H9 (cell line): Measurements from ENCODE around the gene OXCT2. TPM values are rescaled to one million over a fixed set of nuclear protein-coding genes. Genes with fewer than 3 reads are reported as not detected.

Experiments used
- DNase-seq: peaks from one replicate; pipeline ENCODE4 v3.0.0-alpha.2; 2017
- H2AFZ ChIP-seq: one replicate; pipeline ENCODE4 v1.6.1; 2013; ENCODE audit warnings: mild to moderate bottlenecking, low read length, control low read depth, moderate library complexity
- H2AK5ac ChIP-seq: 2 replicates; pipeline ENCODE4 v1.6.1; 2013; ENCODE audit warnings: low read length, control low read depth, mixed read lengths; ENCODE audit not compliant: insufficient read length
- H2BK120ac ChIP-seq: one replicate; pipeline ENCODE4 v1.6.1; 2013; ENCODE audit warnings: low read depth, mild to moderate bottlenecking, low read length, control low read depth, inconsistent platforms; ENCODE audit not compliant: poor library complexity, severe bottlenecking
- H2BK12ac ChIP-seq: 2 replicates; pipeline ENCODE4 v1.6.1; 2013; ENCODE audit warnings: low read length, control low read depth, mixed read lengths, low read depth; ENCODE audit not compliant: insufficient read length
- H2BK15ac ChIP-seq: 2 replicates; pipeline ENCODE4 v1.6.1; 2013; ENCODE audit warnings: low read depth, low read length, control low read depth
- H2BK20ac ChIP-seq: one replicate; pipeline ENCODE4 v1.6.1; 2013; ENCODE audit warnings: low read depth, mild to moderate bottlenecking, low read length, control low read depth, inconsistent platforms; ENCODE audit not compliant: poor library complexity, severe bottlenecking
- H2BK5ac ChIP-seq: 2 replicates; pipeline ENCODE4 v1.6.1; 2013; ENCODE audit warnings: low read length, control low read depth, mixed read lengths; ENCODE audit not compliant: insufficient read length
- H3K14ac ChIP-seq: 2 replicates; pipeline ENCODE4 v1.6.1; 2013; ENCODE audit warnings: low read length, control low read depth; ENCODE audit not compliant: insufficient read depth
- H3K18ac ChIP-seq: 2 replicates; pipeline ENCODE4 v1.6.1; 2013; ENCODE audit warnings: low read depth, mild to moderate bottlenecking, mixed read lengths, low read length, control low read depth; ENCODE audit not compliant: insufficient read length
- H3K23ac ChIP-seq: 2 replicates; pipeline ENCODE4 v1.6.1; 2013; ENCODE audit warnings: low read length, control low read depth, mixed read lengths, low read depth; ENCODE audit not compliant: insufficient read length
- H3K23me2 ChIP-seq: 2 replicates; pipeline ENCODE4 v1.6.1; 2013; ENCODE audit warnings: low read depth, mild to moderate bottlenecking, mixed read lengths, low read length, control low read depth; ENCODE audit not compliant: insufficient read length, poor library complexity, severe bottlenecking
- H3K27ac ChIP-seq: 2 replicates; pipeline ENCODE4 v1.5.1; 2013; ENCODE audit warnings: low read length, control low read depth, mixed read lengths, low read depth; ENCODE audit not compliant: insufficient read length
- H3K27me3 ChIP-seq: 2 replicates; pipeline ENCODE4 v1.6.1; 2013; ENCODE audit warnings: low read length, control low read depth, inconsistent platforms; ENCODE audit not compliant: insufficient read depth
- H3K4ac ChIP-seq: 2 replicates; pipeline ENCODE4 v1.6.1; 2013; ENCODE audit warnings: low read depth, mild to moderate bottlenecking, control low read depth, inconsistent platforms, low read length, moderate library complexity
- H3K4me1 ChIP-seq: 2 replicates; pipeline ENCODE4 v1.6.1; 2013; ENCODE audit warnings: low read length, control low read depth, inconsistent platforms; ENCODE audit not compliant: insufficient read depth
- H3K4me2 ChIP-seq: 2 replicates; pipeline ENCODE4 v1.6.1; 2013; ENCODE audit warnings: low read length, control low read depth, mixed read lengths; ENCODE audit not compliant: insufficient read length, insufficient read depth
- H3K56ac ChIP-seq: 2 replicates; pipeline ENCODE4 v1.6.1; 2013; ENCODE audit warnings: low read depth, mild to moderate bottlenecking, mixed read lengths, low read length, control low read depth; ENCODE audit not compliant: insufficient read length
- H3K79me1 ChIP-seq: 2 replicates; pipeline ENCODE4 v1.6.1; 2013; ENCODE audit warnings: low read depth, mild to moderate bottlenecking, moderate library complexity, low read length, control low read depth, inconsistent platforms; ENCODE audit not compliant: insufficient read depth, poor library complexity, severe bottlenecking
- H3K79me2 ChIP-seq: 2 replicates; pipeline ENCODE4 v1.6.1; 2013; ENCODE audit warnings: low read length, control low read depth, inconsistent platforms; ENCODE audit not compliant: insufficient read depth
- H3K9ac ChIP-seq: 2 replicates; pipeline ENCODE4 v1.6.1; 2013; ENCODE audit warnings: low read length, control low read depth, mixed read lengths; ENCODE audit not compliant: insufficient read length; ENCODE audit errors: extremely low read depth
- H3K9me3 ChIP-seq: one replicate; pipeline ENCODE4 v1.6.1; 2013; ENCODE audit warnings: low read depth, low read length, inconsistent platforms; ENCODE audit not compliant: control insufficient read depth
- H3T11ph ChIP-seq: one replicate; pipeline ENCODE4 v1.6.1; 2013; ENCODE audit warnings: mild to moderate bottlenecking, low read length, control low read depth, inconsistent platforms
- H4K20me1 ChIP-seq: one replicate; pipeline ENCODE4 v1.6.1; 2013; ENCODE audit not compliant: control insufficient read depth, insufficient read length, insufficient read depth
- H4K5ac ChIP-seq: 2 replicates; pipeline ENCODE4 v1.6.1; 2013; ENCODE audit warnings: low read depth, mild to moderate bottlenecking, mixed read lengths, low read length, control low read depth; ENCODE audit not compliant: insufficient read length
- H4K8ac ChIP-seq: replicated peaks from 2 replicates; pipeline ENCODE4 v1.6.1; 2013; ENCODE audit warnings: low read length, control low read depth, mixed read lengths, low read depth; ENCODE audit not compliant: insufficient read length
- H4K91ac ChIP-seq: 2 replicates; pipeline ENCODE4 v1.6.1; 2013; ENCODE audit warnings: low read depth, mild to moderate bottlenecking, moderate library complexity, mixed read lengths, low read length, control low read depth; ENCODE audit not compliant: insufficient read length
- H3K27ac Mint-ChIP-seq, 3 experiments: 2 replicates in 2 of 3; 3 replicates in 1 of 3; pipeline ENCODE4 v1.8.0; 2020 to 2021; ENCODE audit warnings: mixed read lengths in 3 of 3, mild to moderate bottlenecking in 1 of 3, moderate library complexity in 1 of 3
- H3K27me3 Mint-ChIP-seq: 2 replicates; pipeline ENCODE4 v1.8.0; 2021; ENCODE audit warnings: low read depth, mild to moderate bottlenecking, moderate library complexity, mixed read lengths
- H3K36me3 Mint-ChIP-seq, 3 experiments: 2 replicates in 2 of 3; 3 replicates in 1 of 3; pipeline ENCODE4 v1.8.0; 2020 to 2021; ENCODE audit warnings: low read depth in 3 of 3, mixed read lengths in 3 of 3; ENCODE audit not compliant: insufficient read depth in 1 of 3
- H3K4me1 Mint-ChIP-seq, 2 experiments: 2 replicates each; pipeline ENCODE4 v1.8.0; 2020; ENCODE audit warnings: mixed read lengths in 2 of 2
- H3K4me3 Mint-ChIP-seq, 2 experiments: 2 replicates in 1 of 2; 3 replicates in 1 of 2; pipeline ENCODE4 v1.8.0; 2020 to 2021; ENCODE audit warnings: mild to moderate bottlenecking in 2 of 2, mixed read lengths in 2 of 2, moderate library complexity in 1 of 2
- H3K9me3 Mint-ChIP-seq, 2 experiments: 2 replicates in 1 of 2; 3 replicates in 1 of 2; pipeline ENCODE4 v1.8.0; 2020; ENCODE audit warnings: mild to moderate bottlenecking in 2 of 2, mixed read lengths in 2 of 2, moderate library complexity in 1 of 2
- CTCF ChIP-seq: fragments of 200-600 bp; sonication (generic); conservative IDR thresholded peaks from 3 replicates; pipeline ENCODE4 v1.8.0; 2021; ENCODE audit warnings: antibody characterized with exemption, mild to moderate bottlenecking
- WGBS: extraction: QIAGEN DNeasy Blood & Tissue Kit; methylation state at CpG from one replicate; pipeline ENCODE4 v1.1.7; 2013; ENCODE audit warnings: missing lambda C conversion rate, low lambda C conversion rate, mixed read lengths; ENCODE audit not compliant: insufficient read length; ENCODE audit errors: extremely low coverage; 5-methylcytosine and 5-hydroxymethylcytosine counted together
- total RNA-seq: library from RNA; stranded (reverse); gene quantifications from 2 replicates; pipeline ENCODE4 v1.2.1, GENCODE V29; 2021

OXCT2 gene
- total RNA-seq, 1 experiment from 2014 or later, result 3.7 TPM

- H2BK15ac ChIP-seq, result no peak overlapping the region
- WGBS, result no CpG with 5 or more reads among the region's 3 CpGs
- no peak overlapping the region for H3K14ac ChIP-seq
- Mint-ChIP-seq H3K9me3 (peaks cover 3 to 6% of the 10 kb centered on the region in 2 experiments), H3K4me3 (no peak overlapping the region), H3K27me3 (peaks cover 48% of the 10 kb centered on the region), H3K36me3 (no peaks in the 10 kb centered on the region; a peak in 1 of 7 replicates), H3K27ac (no peak overlapping the region), H3K4me1 (peaks cover 7 to 11% of the 10 kb centered on the region in 2 experiments)
- H2AK5ac ChIP-seq, result no peak overlapping the region
- no peaks in the 10 kb centered on the region for H3K79me2 ChIP-seq
- no peak overlapping the region for H2BK20ac ChIP-seq
- no peak overlapping the region for H2BK120ac ChIP-seq
- no peak overlapping the region for H3K4me2 ChIP-seq
- no peak overlapping the region for H3K23ac ChIP-seq
- no peak overlapping the region for H4K5ac ChIP-seq
- no peak for DNase-seq
- H2BK5ac ChIP-seq, result no peak overlapping the region
- no peak overlapping the region for H4K91ac ChIP-seq
- H3T11ph ChIP-seq, result no peak overlapping the region
- H2BK12ac ChIP-seq, result no peak overlapping the region
- H3K27ac ChIP-seq, result no peak overlapping the region
- H3K79me1 ChIP-seq, result no peaks in the 10 kb centered on the region
- no peak overlapping the region for H3K56ac ChIP-seq
- H3K4me1 ChIP-seq, result no peaks in the 10 kb centered on the region; the same call in 1 of the 2 replicates
- no peak overlapping the region for H2AFZ ChIP-seq
- no peaks in the 10 kb centered on the region for H3K27me3 ChIP-seq
- no peak overlapping the region for H4K8ac ChIP-seq
- no peak for TF ChIP-seq CTCF
- no peaks in the 10 kb centered on the region for H4K20me1 ChIP-seq
- no peak overlapping the region for H3K4ac ChIP-seq
- no peak overlapping the region for H3K18ac ChIP-seq
- H3K9me3 ChIP-seq, result no peaks in the 10 kb centered on the region
- H3K9ac ChIP-seq, result no peak overlapping the region
- H3K23me2 ChIP-seq, result no peaks in the 10 kb centered on the region
These were observed 29.3 kb upstream of the OXCT2 start for GRCh38 chr1:39800471-39800835.
